Type B pancreatic cell (in vitro differentiated cells): ENCODE measurements around the gene SPATA13. TPM values are rescaled to one million over a fixed set of nuclear protein-coding genes. Genes with fewer than 3 reads are reported as not detected.

Source experiments
- DNase-seq: peaks from one replicate; pipeline ENCODE4 v3.0.0; 2021; ENCODE audit warnings: mixed read lengths; ENCODE audit not compliant: unreplicated experiment; ENCODE audit errors: extremely low spot score
- H3K27ac Mint-ChIP-seq: 2 replicates; pipeline ENCODE4 v1.8.0; 2021; ENCODE audit warnings: mild to moderate bottlenecking, mixed read lengths
- H3K27me3 Mint-ChIP-seq: 2 replicates; pipeline ENCODE4 v1.8.0; 2021; ENCODE audit warnings: mixed read lengths
- H3K36me3 Mint-ChIP-seq: 2 replicates; pipeline ENCODE4 v1.8.0; 2021; ENCODE audit warnings: mixed read lengths
- H3K4me1 Mint-ChIP-seq: one replicate; pipeline ENCODE4 v1.8.0; 2021; ENCODE audit warnings: mixed read lengths; ENCODE audit not compliant: unreplicated experiment
- H3K4me3 Mint-ChIP-seq: 2 replicates; pipeline ENCODE4 v1.8.0; 2021; ENCODE audit warnings: mild to moderate bottlenecking, mixed read lengths
- H3K9me3 Mint-ChIP-seq: 2 replicates; pipeline ENCODE4 v1.8.0; 2021; ENCODE audit warnings: mixed read lengths
- CTCF ChIP-seq: fragments of 200-600 bp; sonication (generic); conservative IDR thresholded peaks from 2 replicates; pipeline ENCODE4 v1.5.0; 2021; ENCODE audit warnings: antibody characterized with exemption, mild to moderate bottlenecking
- total RNA-seq: library from RNA; stranded (reverse); gene quantifications from 2 replicates; pipeline ENCODE4 v1.2.1, GENCODE V29; 2021; ENCODE audit warnings: low replicate concordance

The SPATA13 gene
- total RNA-seq, 1 donor from 2014 or later = 22.0 TPM

DNA sequence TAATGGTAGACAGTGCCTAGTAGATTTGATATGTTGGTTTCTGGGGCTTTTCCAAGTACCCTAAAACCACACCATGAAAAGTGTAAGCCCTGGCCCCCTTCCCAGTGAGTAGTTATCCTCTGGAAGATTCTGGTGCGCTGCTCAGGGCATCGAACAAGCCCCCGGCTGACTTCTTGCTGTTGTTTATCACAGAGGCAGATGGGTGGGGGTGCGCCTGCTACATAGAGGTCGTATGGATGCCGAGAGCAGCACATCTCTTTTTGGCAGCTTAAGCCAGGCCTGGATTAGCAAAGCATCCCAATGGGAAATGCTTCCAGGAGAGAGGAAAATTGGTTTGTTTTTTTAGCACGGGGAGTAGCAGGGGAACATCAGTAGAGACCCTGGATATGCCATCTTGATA is 26.3 kb upstream of the SPATA13 start:
- Mint-ChIP-seq H3K4me1 (peaks cover 25% of the 10 kb centered on the region), H3K27me3 (no peaks in the 10 kb centered on the region), H3K4me3 (no peak overlapping the region), H3K27ac (no peak overlapping the region), H3K9me3 (peaks cover 9% of the 10 kb centered on the region), H3K36me3 (no peaks in the 10 kb centered on the region)
- TF ChIP-seq CTCF = no peak
- no peak for DNase-seq

- H3K4me3 Mint-ChIP-seq = no peak overlapping the region
- TF ChIP-seq CTCF = no peak
- H3K4me1 Mint-ChIP-seq = peaks cover 25% of the 10 kb centered on the region
- no peak overlapping the region for H3K27ac Mint-ChIP-seq
- no peaks in the 10 kb centered on the region for H3K27me3 Mint-ChIP-seq
- DNase-seq = no peak
- no peaks in the 10 kb centered on the region for H3K36me3 Mint-ChIP-seq
- peaks cover 9% of the 10 kb centered on the region for H3K9me3 Mint-ChIP-seq
Observed at GRCh38 chr13:24134757-24135156, 25.8 kb upstream of the SPATA13 start.

- Mint-ChIP-seq H3K4me1 (peaks cover 16% of the 10 kb centered on the region), H3K27me3 (no peaks in the 10 kb centered on the region), H3K9me3 (peaks cover 9% of the 10 kb centered on the region), H3K27ac (no peak overlapping the region), H3K4me3 (no peak overlapping the region), H3K36me3 (no peaks in the 10 kb centered on the region)
- no peak for TF ChIP-seq CTCF
- no peak for DNase-seq
Observed at GRCh38 chr13:24135674-24136300, 24.7 kb upstream of the SPATA13 start.

DNA sequence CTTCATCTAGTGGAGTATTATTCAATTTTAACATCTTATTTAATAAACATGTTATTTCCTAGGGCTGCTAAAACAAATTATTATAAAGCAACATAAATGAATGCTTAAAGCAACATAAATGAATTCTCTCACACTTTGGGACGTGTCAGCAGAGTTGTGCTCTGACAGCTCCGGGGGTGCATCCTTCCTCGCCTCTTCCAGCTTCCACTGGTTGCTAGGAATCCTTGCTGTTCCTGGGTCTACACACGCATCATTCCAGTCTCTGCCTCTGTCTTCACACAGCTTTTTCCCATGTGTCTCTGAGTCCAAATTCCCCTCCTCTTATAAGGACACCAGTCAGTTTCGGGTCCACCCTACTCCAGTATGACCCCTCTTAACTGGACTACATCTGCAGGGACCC is 21.6 kb upstream of the SPATA13 start:
- H3K9me3 Mint-ChIP-seq = no peaks in the 10 kb centered on the region
- H3K27me3 Mint-ChIP-seq = no peaks in the 10 kb centered on the region
- H3K4me3 Mint-ChIP-seq = no peak overlapping the region
- no peaks in the 10 kb centered on the region for H3K36me3 Mint-ChIP-seq
- H3K27ac Mint-ChIP-seq = no peak overlapping the region
- no peak for DNase-seq
- TF ChIP-seq CTCF = no peak
- H3K4me1 Mint-ChIP-seq = peaks cover 24% of the 10 kb centered on the region

DNA sequence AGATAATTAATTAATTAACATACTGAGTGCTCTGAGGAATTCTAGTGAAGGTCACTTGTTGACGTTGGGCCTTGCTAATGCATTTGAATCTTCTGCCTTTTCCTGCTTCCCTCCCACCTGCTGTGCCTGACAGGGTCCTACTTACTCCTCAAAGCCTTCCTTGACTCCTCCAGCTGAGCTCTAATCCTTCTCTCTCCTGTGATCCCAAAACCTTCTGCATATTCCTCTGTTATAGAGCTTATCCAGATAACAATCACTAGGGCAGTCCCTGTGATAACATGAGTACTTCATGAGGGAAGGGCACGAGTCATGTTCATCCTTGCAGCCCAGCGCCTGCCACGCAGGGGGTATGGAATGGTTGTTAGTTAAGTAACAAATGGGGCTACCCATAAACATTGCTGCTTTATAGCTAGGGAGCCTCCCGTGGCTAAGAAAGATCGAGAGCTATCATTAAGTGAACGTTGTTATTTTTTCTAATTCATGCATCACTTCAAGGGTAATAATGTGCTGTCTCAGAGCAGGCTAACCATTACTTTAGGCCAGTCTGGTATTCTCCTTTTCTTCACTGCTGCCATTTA is 19.1 kb upstream of the SPATA13 start:
- no peak for DNase-seq
- Mint-ChIP-seq H3K27ac (no peak overlapping the region), H3K27me3 (peaks cover 2% of the 10 kb centered on the region)

More for the DNA sequence above, 19.1 kb upstream of the SPATA13 start:
- TF ChIP-seq CTCF = no peak
- no peaks in the 10 kb centered on the region for H3K9me3 Mint-ChIP-seq
- H3K36me3 Mint-ChIP-seq = no peaks in the 10 kb centered on the region
- H3K4me1 Mint-ChIP-seq = peaks cover 23% of the 10 kb centered on the region
- H3K4me3 Mint-ChIP-seq = no peak overlapping the region
